SU-DHL-6 (cell line): ENCODE measurements around the gene RAB20.

Experiments
- EZH2phosphoT487 ChIP-seq: fragments of 200-600 bp; sonication (generic), shearing (Covaris generic); conservative IDR thresholded peaks from 2 replicates; pipeline ENCODE4 v1.6.1; 2018; ENCODE audit warnings: mild to moderate bottlenecking, antibody characterized with exemption, low read length, moderate library complexity, mixed read lengths
- TF ChIP-seq, protein P1 (sequence below): fragments of 200-600 bp; sonication (generic); IDR thresholded peaks from one replicate; pipeline ENCODE4 v1.5.1; 2017; ENCODE audit warnings: antibody characterized with exemption, mild to moderate bottlenecking, low read length, moderate library complexity; ENCODE audit not compliant: insufficient read depth, poor library complexity, severe bottlenecking

DNA sequence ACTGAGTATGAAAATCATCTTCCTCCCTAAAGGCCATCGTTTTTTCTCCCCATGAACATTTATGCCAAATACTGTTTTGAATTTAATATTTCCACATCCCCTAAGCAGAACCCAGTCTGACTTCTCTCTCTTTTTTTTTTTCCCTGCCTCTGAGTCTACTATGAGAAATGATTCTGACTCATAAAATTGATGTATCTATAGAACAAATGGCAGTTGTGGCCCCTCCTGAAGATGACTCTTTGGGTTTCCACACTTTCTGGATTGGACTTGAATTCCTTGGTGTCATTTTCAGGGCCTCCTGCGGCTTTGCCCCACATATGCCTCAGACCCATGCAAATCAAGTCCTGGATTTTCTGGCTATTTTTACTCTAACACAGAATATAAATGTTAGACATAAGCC, 31.1 kb upstream of the RAB20 start:
- TF ChIP-seq, protein P1, sequence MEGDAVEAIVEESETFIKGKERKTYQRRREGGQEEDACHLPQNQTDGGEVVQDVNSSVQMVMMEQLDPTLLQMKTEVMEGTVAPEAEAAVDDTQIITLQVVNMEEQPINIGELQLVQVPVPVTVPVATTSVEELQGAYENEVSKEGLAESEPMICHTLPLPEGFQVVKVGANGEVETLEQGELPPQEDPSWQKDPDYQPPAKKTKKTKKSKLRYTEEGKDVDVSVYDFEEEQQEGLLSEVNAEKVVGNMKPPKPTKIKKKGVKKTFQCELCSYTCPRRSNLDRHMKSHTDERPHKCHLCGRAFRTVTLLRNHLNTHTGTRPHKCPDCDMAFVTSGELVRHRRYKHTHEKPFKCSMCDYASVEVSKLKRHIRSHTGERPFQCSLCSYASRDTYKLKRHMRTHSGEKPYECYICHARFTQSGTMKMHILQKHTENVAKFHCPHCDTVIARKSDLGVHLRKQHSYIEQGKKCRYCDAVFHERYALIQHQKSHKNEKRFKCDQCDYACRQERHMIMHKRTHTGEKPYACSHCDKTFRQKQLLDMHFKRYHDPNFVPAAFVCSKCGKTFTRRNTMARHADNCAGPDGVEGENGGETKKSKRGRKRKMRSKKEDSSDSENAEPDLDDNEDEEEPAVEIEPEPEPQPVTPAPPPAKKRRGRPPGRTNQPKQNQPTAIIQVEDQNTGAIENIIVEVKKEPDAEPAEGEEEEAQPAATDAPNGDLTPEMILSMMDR, result no peak
- TF ChIP-seq EZH2phosphoT487, result no peak
